ENCODE results near the gene ZNF804B.

ZNF804B gene
- 0 reads per million in 4 experiments for total RNA-seq

- DNase-seq = no peak
These were observed at the start of gene ZNF804B for GRCh38 chr7:88759230-88760135. ZNF804B (plus strand) TSS chr7:88759700; CDS start chr7:88759977, 277 bp downstream.

GRCh38 chr7:88735920-88736319 is 23.6 kb upstream of the ZNF804B start:
- DNase-seq = no peak

- no peak for DNase-seq
These were observed 21.9 kb upstream of the ZNF804B start for GRCh38 chr7:88737632-88738031.

GRCh38 chr7:88746126-88746525 is 13.4 kb upstream of the ZNF804B start:
- DNase-seq = no peak

- no peak for DNase-seq
These were observed 2.7 kb upstream of the ZNF804B start for GRCh38 chr7:88756802-88757201.

GRCh38 chr7:88757371-88757770 is 2.1 kb upstream of the ZNF804B start:
- no peak for DNase-seq

GRCh38 chr7:88758381-88759229 is 895 bp upstream of the ZNF804B start:
- no peak for DNase-seq

- DNase-seq = no peak
These were observed 626 bp downstream of the ZNF804B start for GRCh38 chr7:88760136-88760515.

- no peak for DNase-seq
These were observed 2.3 kb downstream of the ZNF804B start for GRCh38 chr7:88761779-88762178.

GRCh38 chr7:88771417-88771816 is 11.9 kb downstream of the ZNF804B start:
- no peak for DNase-seq

- no peak for DNase-seq
These were observed 13.3 kb downstream of the ZNF804B start for GRCh38 chr7:88772776-88773175.

GRCh38 chr7:88775838-88776237 is 16.3 kb downstream of the ZNF804B start:
- DNase-seq = no peak

GRCh38 chr7:88787777-88788176 is 28.3 kb downstream of the ZNF804B start:
- no peak for DNase-seq

- no peak for DNase-seq
These were observed 30.1 kb downstream of the ZNF804B start for GRCh38 chr7:88789480-88790064.

GRCh38 chr7:88791891-88792290 is 32.4 kb downstream of the ZNF804B start:
- DNase-seq = no peak

GRCh38 chr7:88792361-88792760 is 32.9 kb downstream of the ZNF804B start:
- DNase-seq = no peak

- DNase-seq = no peak
These were observed 36.1 kb downstream of the ZNF804B start, which contains the start of gene TEX47 for GRCh38 chr7:88795553-88795952. TEX47 (minus strand) TSS chr7:88795737; CDS start chr7:88794942, 795 bp downstream.

GRCh38 chr7:88801046-88801445 is 41.5 kb downstream of the ZNF804B start:
- DNase-seq = no peak

- DNase-seq = no peak
These were observed 47.0 kb downstream of the ZNF804B start for GRCh38 chr7:88806280-88807037.

GRCh38 chr7:88818552-88818951 is 59.1 kb downstream of the ZNF804B start:
- no peak for DNase-seq

GRCh38 chr7:88826222-88826621 is 66.7 kb downstream of the ZNF804B start:
- DNase-seq = no peak

GRCh38 chr7:88835147-88835728 is 75.7 kb downstream of the ZNF804B start:
- DNase-seq = no peak
